H9 (cell line): ENCODE measurements around the gene OR2C3. TPM values are rescaled to one million over a fixed set of nuclear protein-coding genes. Genes with fewer than 3 reads are reported as not detected.
A peak's percentile ranks its signal among the peaks of the same experiment; 100 is the strongest.

ENCODE experiments used
- DNase-seq: peaks from one replicate; pipeline ENCODE4 v3.0.0-alpha.2; 2017
- H2AFZ ChIP-seq: one replicate; pipeline ENCODE4 v1.6.1; 2013; ENCODE audit warnings: mild to moderate bottlenecking, low read length, control low read depth, moderate library complexity
- H2AK5ac ChIP-seq: 2 replicates; pipeline ENCODE4 v1.6.1; 2013; ENCODE audit warnings: low read length, control low read depth, mixed read lengths; ENCODE audit not compliant: insufficient read length
- H2BK120ac ChIP-seq: one replicate; pipeline ENCODE4 v1.6.1; 2013; ENCODE audit warnings: low read depth, mild to moderate bottlenecking, low read length, control low read depth, inconsistent platforms; ENCODE audit not compliant: poor library complexity, severe bottlenecking
- H2BK12ac ChIP-seq: 2 replicates; pipeline ENCODE4 v1.6.1; 2013; ENCODE audit warnings: low read length, control low read depth, mixed read lengths, low read depth; ENCODE audit not compliant: insufficient read length
- H2BK15ac ChIP-seq: 2 replicates; pipeline ENCODE4 v1.6.1; 2013; ENCODE audit warnings: low read depth, low read length, control low read depth
- H2BK20ac ChIP-seq: one replicate; pipeline ENCODE4 v1.6.1; 2013; ENCODE audit warnings: low read depth, mild to moderate bottlenecking, low read length, control low read depth, inconsistent platforms; ENCODE audit not compliant: poor library complexity, severe bottlenecking
- H2BK5ac ChIP-seq: 2 replicates; pipeline ENCODE4 v1.6.1; 2013; ENCODE audit warnings: low read length, control low read depth, mixed read lengths; ENCODE audit not compliant: insufficient read length
- H3K14ac ChIP-seq: 2 replicates; pipeline ENCODE4 v1.6.1; 2013; ENCODE audit warnings: low read length, control low read depth; ENCODE audit not compliant: insufficient read depth
- H3K18ac ChIP-seq: 2 replicates; pipeline ENCODE4 v1.6.1; 2013; ENCODE audit warnings: low read depth, mild to moderate bottlenecking, mixed read lengths, low read length, control low read depth; ENCODE audit not compliant: insufficient read length
- H3K23ac ChIP-seq: 2 replicates; pipeline ENCODE4 v1.6.1; 2013; ENCODE audit warnings: low read length, control low read depth, mixed read lengths, low read depth; ENCODE audit not compliant: insufficient read length
- H3K23me2 ChIP-seq: 2 replicates; pipeline ENCODE4 v1.6.1; 2013; ENCODE audit warnings: low read depth, mild to moderate bottlenecking, mixed read lengths, low read length, control low read depth; ENCODE audit not compliant: insufficient read length, poor library complexity, severe bottlenecking
- H3K27ac ChIP-seq: 2 replicates; pipeline ENCODE4 v1.5.1; 2013; ENCODE audit warnings: low read length, control low read depth, mixed read lengths, low read depth; ENCODE audit not compliant: insufficient read length
- H3K27me3 ChIP-seq: 2 replicates; pipeline ENCODE4 v1.6.1; 2013; ENCODE audit warnings: low read length, control low read depth, inconsistent platforms; ENCODE audit not compliant: insufficient read depth
- H3K4ac ChIP-seq: 2 replicates; pipeline ENCODE4 v1.6.1; 2013; ENCODE audit warnings: low read depth, mild to moderate bottlenecking, control low read depth, inconsistent platforms, low read length, moderate library complexity
- H3K4me1 ChIP-seq: 2 replicates; pipeline ENCODE4 v1.6.1; 2013; ENCODE audit warnings: low read length, control low read depth, inconsistent platforms; ENCODE audit not compliant: insufficient read depth
- H3K4me2 ChIP-seq: 2 replicates; pipeline ENCODE4 v1.6.1; 2013; ENCODE audit warnings: low read length, control low read depth, mixed read lengths; ENCODE audit not compliant: insufficient read length, insufficient read depth
- H3K56ac ChIP-seq: 2 replicates; pipeline ENCODE4 v1.6.1; 2013; ENCODE audit warnings: low read depth, mild to moderate bottlenecking, mixed read lengths, low read length, control low read depth; ENCODE audit not compliant: insufficient read length
- H3K79me1 ChIP-seq: 2 replicates; pipeline ENCODE4 v1.6.1; 2013; ENCODE audit warnings: low read depth, mild to moderate bottlenecking, moderate library complexity, low read length, control low read depth, inconsistent platforms; ENCODE audit not compliant: insufficient read depth, poor library complexity, severe bottlenecking
- H3K79me2 ChIP-seq: 2 replicates; pipeline ENCODE4 v1.6.1; 2013; ENCODE audit warnings: low read length, control low read depth, inconsistent platforms; ENCODE audit not compliant: insufficient read depth
- H3K9ac ChIP-seq: 2 replicates; pipeline ENCODE4 v1.6.1; 2013; ENCODE audit warnings: low read length, control low read depth, mixed read lengths; ENCODE audit not compliant: insufficient read length; ENCODE audit errors: extremely low read depth
- H3K9me3 ChIP-seq: one replicate; pipeline ENCODE4 v1.6.1; 2013; ENCODE audit warnings: low read depth, low read length, inconsistent platforms; ENCODE audit not compliant: control insufficient read depth
- H3T11ph ChIP-seq: one replicate; pipeline ENCODE4 v1.6.1; 2013; ENCODE audit warnings: mild to moderate bottlenecking, low read length, control low read depth, inconsistent platforms
- H4K20me1 ChIP-seq: one replicate; pipeline ENCODE4 v1.6.1; 2013; ENCODE audit not compliant: control insufficient read depth, insufficient read length, insufficient read depth
- H4K5ac ChIP-seq: 2 replicates; pipeline ENCODE4 v1.6.1; 2013; ENCODE audit warnings: low read depth, mild to moderate bottlenecking, mixed read lengths, low read length, control low read depth; ENCODE audit not compliant: insufficient read length
- H4K8ac ChIP-seq: replicated peaks from 2 replicates; pipeline ENCODE4 v1.6.1; 2013; ENCODE audit warnings: low read length, control low read depth, mixed read lengths, low read depth; ENCODE audit not compliant: insufficient read length
- H4K91ac ChIP-seq: 2 replicates; pipeline ENCODE4 v1.6.1; 2013; ENCODE audit warnings: low read depth, mild to moderate bottlenecking, moderate library complexity, mixed read lengths, low read length, control low read depth; ENCODE audit not compliant: insufficient read length
- H3K27ac Mint-ChIP-seq, 3 experiments: 2 replicates in 2 of 3; 3 replicates in 1 of 3; pipeline ENCODE4 v1.8.0; 2020 to 2021; ENCODE audit warnings: mixed read lengths in 3 of 3, mild to moderate bottlenecking in 1 of 3, moderate library complexity in 1 of 3
- H3K27me3 Mint-ChIP-seq: 2 replicates; pipeline ENCODE4 v1.8.0; 2021; ENCODE audit warnings: low read depth, mild to moderate bottlenecking, moderate library complexity, mixed read lengths
- H3K36me3 Mint-ChIP-seq, 3 experiments: 2 replicates in 2 of 3; 3 replicates in 1 of 3; pipeline ENCODE4 v1.8.0; 2020 to 2021; ENCODE audit warnings: low read depth in 3 of 3, mixed read lengths in 3 of 3; ENCODE audit not compliant: insufficient read depth in 1 of 3
- H3K4me1 Mint-ChIP-seq, 2 experiments: 2 replicates each; pipeline ENCODE4 v1.8.0; 2020; ENCODE audit warnings: mixed read lengths in 2 of 2
- H3K4me3 Mint-ChIP-seq, 2 experiments: 2 replicates in 1 of 2; 3 replicates in 1 of 2; pipeline ENCODE4 v1.8.0; 2020 to 2021; ENCODE audit warnings: mild to moderate bottlenecking in 2 of 2, mixed read lengths in 2 of 2, moderate library complexity in 1 of 2
- H3K9me3 Mint-ChIP-seq, 2 experiments: 2 replicates in 1 of 2; 3 replicates in 1 of 2; pipeline ENCODE4 v1.8.0; 2020; ENCODE audit warnings: mild to moderate bottlenecking in 2 of 2, mixed read lengths in 2 of 2, moderate library complexity in 1 of 2
- total RNA-seq: library from RNA; stranded (reverse); gene quantifications from 2 replicates; pipeline ENCODE4 v1.2.1, GENCODE V29; 2021
- TF ChIP-seq, protein P1 (sequence below): fragments of 200-600 bp; sonication (generic); conservative IDR thresholded peaks from 3 replicates; pipeline ENCODE4 v1.8.0; 2021; ENCODE audit warnings: antibody characterized with exemption, mild to moderate bottlenecking

Gene OR2C3
- total RNA-seq, 1 experiment from 2014 or later = not detected

DNA sequence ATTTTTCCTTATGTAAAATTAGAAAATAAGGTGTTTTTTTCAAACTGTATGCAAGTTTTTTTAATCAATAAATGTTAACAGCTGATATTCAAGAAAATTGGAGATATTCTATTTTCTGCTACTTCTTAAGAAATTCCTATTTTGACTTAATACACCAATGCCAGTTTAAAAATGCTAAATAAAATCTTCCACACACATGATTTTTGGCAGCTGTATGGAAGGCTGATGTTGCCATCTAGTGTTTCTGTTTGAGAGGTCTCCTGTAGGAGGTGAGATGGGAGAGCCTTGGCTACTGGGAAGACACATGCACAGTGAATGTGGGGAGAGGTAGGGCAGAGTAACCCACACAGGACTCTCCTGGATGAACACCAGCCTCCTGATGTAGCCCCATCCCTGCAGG lies 49.2 kb downstream of the OR2C3 start:
- H4K91ac ChIP-seq = no peak overlapping the region
- no peak overlapping the region for H2AK5ac ChIP-seq
- TF ChIP-seq, protein P1, sequence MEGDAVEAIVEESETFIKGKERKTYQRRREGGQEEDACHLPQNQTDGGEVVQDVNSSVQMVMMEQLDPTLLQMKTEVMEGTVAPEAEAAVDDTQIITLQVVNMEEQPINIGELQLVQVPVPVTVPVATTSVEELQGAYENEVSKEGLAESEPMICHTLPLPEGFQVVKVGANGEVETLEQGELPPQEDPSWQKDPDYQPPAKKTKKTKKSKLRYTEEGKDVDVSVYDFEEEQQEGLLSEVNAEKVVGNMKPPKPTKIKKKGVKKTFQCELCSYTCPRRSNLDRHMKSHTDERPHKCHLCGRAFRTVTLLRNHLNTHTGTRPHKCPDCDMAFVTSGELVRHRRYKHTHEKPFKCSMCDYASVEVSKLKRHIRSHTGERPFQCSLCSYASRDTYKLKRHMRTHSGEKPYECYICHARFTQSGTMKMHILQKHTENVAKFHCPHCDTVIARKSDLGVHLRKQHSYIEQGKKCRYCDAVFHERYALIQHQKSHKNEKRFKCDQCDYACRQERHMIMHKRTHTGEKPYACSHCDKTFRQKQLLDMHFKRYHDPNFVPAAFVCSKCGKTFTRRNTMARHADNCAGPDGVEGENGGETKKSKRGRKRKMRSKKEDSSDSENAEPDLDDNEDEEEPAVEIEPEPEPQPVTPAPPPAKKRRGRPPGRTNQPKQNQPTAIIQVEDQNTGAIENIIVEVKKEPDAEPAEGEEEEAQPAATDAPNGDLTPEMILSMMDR = peak; percentile 78
- H3K14ac ChIP-seq = no peak overlapping the region
- H4K8ac ChIP-seq = no peak overlapping the region
- no peak overlapping the region for H2BK20ac ChIP-seq
- no peak overlapping the region for H3K27ac Mint-ChIP-seq
- no peak overlapping the region for H3T11ph ChIP-seq
- no peaks in the 10 kb centered on the region for H3K23me2 ChIP-seq
- H2BK5ac ChIP-seq = no peak overlapping the region
- no peaks in the 10 kb centered on the region for H3K79me2 ChIP-seq
- H3K23ac ChIP-seq = no peak overlapping the region
- no peak overlapping the region for H3K4me2 ChIP-seq
- no peak overlapping the region for H3K4me3 Mint-ChIP-seq
- no peaks in the 10 kb centered on the region for H3K27me3 Mint-ChIP-seq
- no peak overlapping the region for H2BK15ac ChIP-seq
- H3K9me3 Mint-ChIP-seq = no peaks in the 10 kb centered on the region
- no peak overlapping the region for H3K27ac ChIP-seq
- H2BK12ac ChIP-seq = no peak overlapping the region
- no peaks in the 10 kb centered on the region for H3K36me3 Mint-ChIP-seq
- H3K79me1 ChIP-seq = no peaks in the 10 kb centered on the region
- H3K4me1 ChIP-seq = no peaks in the 10 kb centered on the region
- H3K4me1 Mint-ChIP-seq = 0 out of 4 replicates have a peak, but pooled peaks cover 0 to 2% of the 10 kb centered on the region in 2 experiments
- no peak overlapping the region for H4K5ac ChIP-seq
- no peak overlapping the region for H3K18ac ChIP-seq
- no peak overlapping the region for H3K56ac ChIP-seq
- no peaks in the 10 kb centered on the region for H3K27me3 ChIP-seq
- H2BK120ac ChIP-seq = no peak overlapping the region
- H2AFZ ChIP-seq = no peak overlapping the region
- H3K4ac ChIP-seq = no peak overlapping the region
- H4K20me1 ChIP-seq = no peaks in the 10 kb centered on the region
- H3K9ac ChIP-seq = no peak overlapping the region
- peak; percentile 38 for DNase-seq
- H3K9me3 ChIP-seq = no peaks in the 10 kb centered on the region
